Prostate gland (tissue), 2 donors: ENCODE data around the gene MBLAC1.

Experiments used
- CTCF ChIP-seq, 4 experiments: fragments of 200-600 bp in 2 of 4; fragments of 450-650 bp in 2 of 4; sonication (generic) in 2 of 4; IDR thresholded peaks; 1 replicate in 3 of 4; 2 replicates in 1 of 4; pipeline ENCODE4 v1.5.1; 2016 to 2019; ENCODE audit warnings: antibody characterized with exemption in 4 of 4, mild to moderate bottlenecking in 2 of 4, moderate library complexity in 2 of 4
- POLR2A ChIP-seq: fragments of 450-650 bp; IDR thresholded peaks from one replicate; pipeline ENCODE4 v1.6.1; 2016; ENCODE audit warnings: antibody characterized with exemption, mild to moderate bottlenecking

GRCh38 chr7:100142461-100142860 lies 15.7 kb downstream of the MBLAC1 start:
- TF ChIP-seq CTCF (IDR thresholded peaks at IDR 0.05): no peak
- TF ChIP-seq POLR2A: no peak
